ENCODE results near the gene NRXN3. TPM values are rescaled to one million over a fixed set of nuclear protein-coding genes. Genes with fewer than 3 reads are reported as not detected.

NRXN3 gene
- total and polyA plus RNA-seq, 2 of the 13 experiments (the other 11 are each of a cell fraction or from before 2014, with no cell fraction given): 0.03 TPM; not detected in 1

GRCh38 chr14:78401866-78402265 lies 231.7 kb downstream of the NRXN3 start:
- WGBS (ENCODE audit: low lambda C conversion rate): 2% methylated on average over 3 of the region's 3 CpGs
- H3K36me3 ChIP-seq (replicated peaks in 1 of 2; ENCODE audit: control insufficient read depth in 1 of 2, insufficient read depth in 2 of 2, low read length in 2 of 2): no peaks in the 10 kb centered on the region
- in situ Hi-C loops (cut with HindIII; ENCODE audit: extremely low pct_ligation_motif_present, low pct_unique_long_range_greater_than_20kb): no loop called here
- no peaks in the 10 kb centered on the region for H3K4me1 ChIP-seq (ENCODE audit: insufficient read depth, low read length)
- ATAC-seq (no peak), DNase-seq (ENCODE audit: low spot score) (no peak), FAIRE-seq (no peak)
- no peaks in the 10 kb centered on the region for H3K79me2 ChIP-seq (ENCODE audit: insufficient read depth, low read length)
- TF ChIP-seq ZNF282 (IDR thresholded peaks at IDR 0.05; ENCODE audit: partially characterized antibody): no peak
- no peak for TF ChIP-seq NFE2 (CRISPR knock-in tag; IDR thresholded peaks at IDR 0.05)
- TF ChIP-seq ZMYM2 (CRISPR knock-in tag; IDR thresholded peaks at IDR 0.05): no peak
- no peak for TF ChIP-seq ZNF703 (CRISPR knock-in tag; IDR thresholded peaks at IDR 0.05; ENCODE audit: borderline replicate concordance)
- no peak for TF ChIP-seq ZNF562 (CRISPR knock-in tag; IDR thresholded peaks at IDR 0.05; ENCODE audit: borderline replicate concordance)
- no peak for TF ChIP-seq ZNF510 (CRISPR knock-in tag; IDR thresholded peaks at IDR 0.05; ENCODE audit: low read depth)
- TF ChIP-seq FUBP1 (CRISPR knock-in tag; IDR thresholded peaks at IDR 0.05; ENCODE audit: borderline replicate concordance): no peak
- TF ChIP-seq RFXANK (CRISPR knock-in tag; IDR thresholded peaks at IDR 0.05): no peak
- TF ChIP-seq KMT2A (CRISPR knock-in tag; IDR thresholded peaks at IDR 0.05): no peak
- no peak for TF ChIP-seq SOX6 (IDR thresholded peaks at IDR 0.05)
- TF ChIP-seq SOX6 (CRISPR knock-in tag; IDR thresholded peaks at IDR 0.05): no peak
- no peak for TF ChIP-seq ZBTB4 (CRISPR knock-in tag; IDR thresholded peaks at IDR 0.05; ENCODE audit: borderline replicate concordance)
- no peak for TF ChIP-seq ZBTB2 (CRISPR knock-in tag; IDR thresholded peaks at IDR 0.05; ENCODE audit: low read depth)
- TF ChIP-seq DMAP1 (CRISPR knock-in tag; IDR thresholded peaks at IDR 0.05): no peak
- TF ChIP-seq SNAPC2 (CRISPR knock-in tag; IDR thresholded peaks at IDR 0.05): no peak
- TF ChIP-seq ZNF572 (CRISPR knock-in tag; IDR thresholded peaks at IDR 0.05): no peak
- TF ChIP-seq SMARCE1 (IDR thresholded peaks at IDR 0.05; ENCODE audit: borderline replicate concordance): no peak
- no peak for TF ChIP-seq RNF2 (conservative IDR thresholded peaks at IDR 0.05; ENCODE audit: low read depth)
- no peak for TF ChIP-seq MBD4 (IDR thresholded peaks at IDR 0.05; ENCODE audit: borderline replicate concordance, low read length)
- H3K9ac ChIP-seq (ENCODE audit: insufficient read depth, low read depth, low read length): no peak overlapping the region
- no peak overlapping the region for H3K27ac ChIP-seq (ENCODE audit: extremely low read length, insufficient read depth, low read length)
- ChIA-PET CTCF (ENCODE audit: low intra/inter-chr PET ratio, low total read pairs) (no interaction called here), POLR2A (no interaction called here)
- no peaks in the 10 kb centered on the region for H3K9me3 ChIP-seq (ENCODE audit: low read length)
- H3K27me3 ChIP-seq (ENCODE audit: control insufficient read depth in 1 of 2, insufficient read depth in 2 of 2, low read length in 2 of 2): no peaks in the 10 kb centered on the region
- intact Hi-C loops (cut with micrococcal nuclease; ENCODE audit: unreplicated experiment): no loop called here
- no peak overlapping the region for H3K4me2 ChIP-seq (ENCODE audit: low read depth, low read length)
- no peak overlapping the region for H3K4me3 ChIP-seq (replicated peaks in 1 of 3; ENCODE audit: insufficient read depth in 1 of 3, low read depth in 2 of 3, low read length in 3 of 3)
- BruUV-seq (replicated peaks): no TSS peak
- no peak overlapping the region for H2AFZ ChIP-seq (ENCODE audit: low read length)
- H4K20me1 ChIP-seq (ENCODE audit: insufficient read depth, low read length): no peaks in the 10 kb centered on the region

Measured in HepG2 (cell line).